ENCODE measurements around the gene TM4SF1.
A peak's percentile ranks its signal among the peaks of the same experiment; 100 is the strongest.

TM4SF1 gene

DNA sequence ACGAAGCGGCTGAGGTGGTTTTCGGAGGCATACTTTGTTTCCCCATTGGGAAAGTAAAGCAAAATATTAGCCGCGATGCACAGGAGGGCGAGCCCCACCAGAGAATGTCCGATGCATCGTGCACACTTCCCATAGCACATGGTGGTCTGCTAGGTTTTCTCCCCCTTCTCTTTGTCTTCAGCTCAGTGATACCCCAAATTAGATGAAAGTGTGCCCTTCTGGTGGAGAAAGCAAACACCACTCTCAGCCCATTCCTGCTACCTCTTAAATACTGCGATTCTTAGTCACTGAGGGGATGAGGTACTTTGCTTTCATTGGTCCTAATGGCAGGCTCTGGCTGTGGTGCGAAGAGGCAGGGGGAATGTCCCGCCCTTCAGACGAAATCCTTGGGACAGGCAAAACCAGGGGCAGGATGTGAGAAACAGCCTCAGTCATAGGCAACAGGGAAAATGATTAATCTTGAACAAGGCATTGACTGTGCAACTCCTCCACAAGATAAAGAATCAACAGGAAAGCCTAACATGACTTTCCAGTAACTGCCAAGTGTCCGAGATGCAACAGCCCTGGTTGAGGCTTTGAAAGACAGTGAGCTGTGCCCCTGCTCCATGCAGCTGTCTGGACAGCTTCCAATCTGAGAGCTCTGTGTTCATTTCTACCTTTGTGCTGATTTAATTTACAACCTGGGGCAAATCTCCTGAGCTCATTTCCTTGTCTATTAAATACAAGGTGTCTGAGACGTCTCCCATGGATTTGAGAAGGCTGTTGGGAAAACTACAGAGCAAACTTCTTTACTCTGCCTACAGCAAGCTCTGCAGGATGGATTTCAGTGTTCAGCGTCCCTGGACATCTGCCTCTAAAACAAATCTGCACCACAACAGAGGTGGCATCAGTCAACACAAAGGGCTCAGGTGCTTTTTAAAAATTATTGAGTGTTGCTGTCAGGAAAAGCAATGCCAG lies at the start of gene TM4SF1:
Gene TM4SF1, minus strand, starts transcription at position 242 of the 957 bp plus-strand sequence. Its CDS starts 102 bp downstream, at position 140.
- DNase-seq: no peak
- peaks cover 25% of the 10 kb centered on the region for H3K9me3 Mint-ChIP-seq
- H3K27ac Mint-ChIP-seq: peak within 1 kb of the TSS; percentile 8
- no peak within 1 kb of the TSS for H3K4me3 Mint-ChIP-seq
- H3K27me3 Mint-ChIP-seq (ENCODE audit: low read depth, poor library complexity): peaks cover 3% of the 10 kb centered on the region
- no peak for TF ChIP-seq CTCF (IDR thresholded peaks at IDR 0.05)
- peaks cover 14% of the 10 kb centered on the region for H3K36me3 Mint-ChIP-seq (ENCODE audit: low read depth)
- peaks cover 15% of the 10 kb centered on the region for H3K4me1 Mint-ChIP-seq

DNA sequence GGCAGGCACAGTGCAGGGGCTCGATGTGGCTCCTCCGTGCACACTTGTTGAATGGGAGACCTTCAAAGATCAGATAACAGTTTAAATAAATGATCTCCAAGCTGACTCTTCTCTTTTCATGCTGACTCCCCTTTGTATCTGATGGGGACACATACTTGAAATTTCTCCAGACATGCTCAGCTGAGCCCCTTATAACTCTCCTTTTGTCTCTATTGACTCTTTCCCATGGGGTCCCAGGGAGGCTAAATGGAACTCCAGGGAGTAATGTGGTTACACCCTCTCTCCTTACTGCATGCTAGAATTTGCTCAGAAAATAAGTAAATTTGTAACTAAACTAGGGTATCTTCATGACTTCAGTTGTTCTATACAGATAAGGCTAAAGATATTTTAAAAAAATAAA lies 48.9 kb upstream of the TM4SF1 start:
- Mint-ChIP-seq H3K36me3 (ENCODE audit: low read depth) (no peaks in the 10 kb centered on the region), H3K4me3 (no peak overlapping the region), H3K4me1 (peaks cover 5% of the 10 kb centered on the region), H3K27ac (no peak overlapping the region), H3K27me3 (ENCODE audit: low read depth, poor library complexity) (no peaks in the 10 kb centered on the region), H3K9me3 (no peaks in the 10 kb centered on the region)
- no peak for TF ChIP-seq CTCF (IDR thresholded peaks at IDR 0.05)
- DNase-seq: no peak

DNA sequence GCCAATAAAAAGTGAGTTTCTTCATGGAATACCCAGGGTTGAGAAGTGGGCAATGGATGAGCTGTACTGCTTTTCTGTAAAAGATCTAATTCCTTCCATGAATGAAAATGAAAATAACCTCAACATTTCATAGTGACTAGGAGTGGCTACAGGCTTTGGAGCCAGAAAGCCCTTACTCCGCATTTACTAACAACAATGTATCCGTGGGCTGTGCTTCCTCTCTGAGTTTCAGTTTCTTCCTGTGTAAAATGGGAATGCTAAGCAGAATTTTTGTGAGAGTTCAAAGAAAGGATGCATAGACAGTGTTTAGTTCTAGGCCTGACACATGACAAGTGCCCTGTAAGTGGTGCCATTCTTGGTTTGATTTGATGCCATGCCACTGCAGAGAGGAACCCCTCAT lies 47.5 kb upstream of the TM4SF1 start:
- TF ChIP-seq CTCF (IDR thresholded peaks at IDR 0.05): no peak
- H3K27me3 Mint-ChIP-seq (ENCODE audit: low read depth, poor library complexity): peaks cover 3% of the 10 kb centered on the region
- no peak overlapping the region for H3K27ac Mint-ChIP-seq
- H3K4me3 Mint-ChIP-seq: no peak overlapping the region
- DNase-seq: no peak
- peaks cover 5% of the 10 kb centered on the region for H3K4me1 Mint-ChIP-seq
- H3K9me3 Mint-ChIP-seq: no peaks in the 10 kb centered on the region
- no peaks in the 10 kb centered on the region for H3K36me3 Mint-ChIP-seq (ENCODE audit: low read depth)

GRCh38 chr3:149421764-149422163 lies 44.3 kb upstream of the TM4SF1 start:
- Mint-ChIP-seq H3K4me1 (peaks cover 9% of the 10 kb centered on the region), H3K4me3 (no peak overlapping the region), H3K9me3 (no peaks in the 10 kb centered on the region), H3K27ac (no peak overlapping the region), H3K36me3 (ENCODE audit: low read depth) (no peaks in the 10 kb centered on the region), H3K27me3 (ENCODE audit: low read depth, poor library complexity) (peaks cover 6% of the 10 kb centered on the region)
- DNase-seq: no peak
- TF ChIP-seq CTCF (IDR thresholded peaks at IDR 0.05): no peak

DNA sequence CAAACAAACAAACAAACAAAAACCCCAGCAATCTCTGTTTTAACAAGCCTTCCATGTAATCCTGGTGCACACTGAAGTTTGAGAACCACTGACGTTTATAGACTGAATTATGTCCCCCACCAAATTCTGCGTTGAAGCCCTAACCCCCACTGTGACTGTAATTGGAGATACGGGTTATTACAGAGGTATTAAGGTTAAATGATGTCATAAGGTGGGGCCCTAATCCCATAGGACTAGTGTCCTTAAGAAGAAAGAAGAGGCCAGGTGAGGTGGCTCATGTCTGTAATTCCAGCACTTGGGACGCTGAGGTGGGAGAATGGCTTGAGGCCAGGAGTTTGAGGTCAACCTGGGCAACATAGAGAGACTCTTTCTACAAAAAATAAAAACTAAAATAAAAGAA lies 42.4 kb upstream of the TM4SF1 start:
- no peak for DNase-seq
- Mint-ChIP-seq H3K27me3 (ENCODE audit: low read depth, poor library complexity) (peaks cover 6% of the 10 kb centered on the region), H3K4me1 (peaks cover 4% of the 10 kb centered on the region), H3K9me3 (no peaks in the 10 kb centered on the region), H3K27ac (no peak overlapping the region), H3K36me3 (ENCODE audit: low read depth) (no peaks in the 10 kb centered on the region), H3K4me3 (no peak overlapping the region)
- TF ChIP-seq CTCF (IDR thresholded peaks at IDR 0.05): no peak

DNA sequence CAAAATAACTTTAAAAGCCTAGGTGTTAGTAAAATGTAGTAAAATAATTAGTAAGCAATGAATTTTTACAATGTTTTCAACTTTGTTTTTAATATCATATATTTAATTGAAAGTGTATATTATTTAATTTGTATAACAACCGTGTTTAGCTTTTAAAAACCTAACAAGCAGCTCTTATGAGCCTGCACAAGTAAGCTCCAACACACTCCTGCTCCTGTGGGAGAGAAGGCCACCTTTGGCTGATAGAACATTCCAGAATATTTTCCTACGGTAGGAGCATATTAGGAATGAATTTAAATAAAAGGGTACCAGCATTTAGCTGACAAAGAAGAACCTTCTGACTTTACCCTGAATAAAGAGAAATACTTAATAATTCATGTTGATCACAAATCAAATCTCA lies 40.3 kb upstream of the TM4SF1 start:
- Mint-ChIP-seq H3K4me3 (no peak overlapping the region), H3K4me1 (peaks cover 8% of the 10 kb centered on the region), H3K27me3 (ENCODE audit: low read depth, poor library complexity) (peaks cover 6% of the 10 kb centered on the region), H3K27ac (no peak overlapping the region), H3K9me3 (no peaks in the 10 kb centered on the region), H3K36me3 (ENCODE audit: low read depth) (no peaks in the 10 kb centered on the region)
- DNase-seq: no peak
- no peak for TF ChIP-seq CTCF (IDR thresholded peaks at IDR 0.05)

All from nephron progenitor cell (in vitro differentiated cells).